ENCODE data around the gene LRRC56. TPM values are rescaled to one million over a fixed set of nuclear protein-coding genes. Genes with fewer than 3 reads are reported as not detected.

LRRC56 gene
- polyA plus RNA-seq, 2 of the 4 experiments (the other 2 are of a cell fraction), result 0.32 to 1.0 TPM

DNA sequence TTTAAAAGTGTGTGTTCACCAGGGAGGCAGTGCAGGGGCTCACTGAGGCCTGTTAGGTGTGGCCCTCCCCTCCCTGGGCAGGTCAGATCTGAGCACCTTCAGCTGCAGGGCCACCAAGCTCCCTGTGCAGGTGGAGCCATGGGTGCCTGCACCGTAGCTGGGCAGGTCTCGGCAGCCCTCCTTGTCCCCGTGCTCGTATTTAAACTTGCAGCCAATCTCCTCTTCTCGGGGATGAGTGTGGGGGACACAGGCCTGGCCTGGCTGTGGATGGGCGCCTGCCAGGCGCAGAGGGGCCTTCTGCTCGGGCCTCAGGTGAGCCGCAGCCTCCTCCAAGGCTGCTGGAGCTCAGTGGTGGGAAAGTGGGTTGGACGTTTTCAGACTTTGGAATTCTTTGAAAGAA, 58.1 kb downstream of the LRRC56 start:
- Histone ChIP-seq H3K27ac (no peak overlapping the region), H3K4me2 (no peak overlapping the region), H3K4me1 (peaks cover 7% of the 10 kb centered on the region; the same call in 2 of the 3 replicates), H3K9me3 (no peaks in the 10 kb centered on the region), H3K4me3 (no peak overlapping the region)
- WGBS (ENCODE audit: missing lambda C conversion rate), result 85% methylated on average over 10 of the region's 10 CpGs
- FAIRE-seq, result no peak
- ChIA-PET CTCF (interaction anchor here (2.3 kb wide), 1 partner anchor 77 kb away, joined by 5 read pairs; no protein-coding TSS in a partner anchor), POLR2A (no interaction called here)
- DNase-seq (ENCODE audit: low read depth in 1 of 2, low spot score in 1 of 2), result no peak
- no peak for TF ChIP-seq RAD21 (conservative IDR thresholded peaks at IDR 0.05 in 1 of 2, IDR thresholded peaks at IDR 0.05 in 1 of 2)
- no peak for TF ChIP-seq CHD2 (IDR thresholded peaks at IDR 0.05; ENCODE audit: low read length, partially characterized antibody)
- TF ChIP-seq CEBPB (IDR thresholded peaks at IDR 0.05), result no peak
- TF ChIP-seq, protein P1, sequence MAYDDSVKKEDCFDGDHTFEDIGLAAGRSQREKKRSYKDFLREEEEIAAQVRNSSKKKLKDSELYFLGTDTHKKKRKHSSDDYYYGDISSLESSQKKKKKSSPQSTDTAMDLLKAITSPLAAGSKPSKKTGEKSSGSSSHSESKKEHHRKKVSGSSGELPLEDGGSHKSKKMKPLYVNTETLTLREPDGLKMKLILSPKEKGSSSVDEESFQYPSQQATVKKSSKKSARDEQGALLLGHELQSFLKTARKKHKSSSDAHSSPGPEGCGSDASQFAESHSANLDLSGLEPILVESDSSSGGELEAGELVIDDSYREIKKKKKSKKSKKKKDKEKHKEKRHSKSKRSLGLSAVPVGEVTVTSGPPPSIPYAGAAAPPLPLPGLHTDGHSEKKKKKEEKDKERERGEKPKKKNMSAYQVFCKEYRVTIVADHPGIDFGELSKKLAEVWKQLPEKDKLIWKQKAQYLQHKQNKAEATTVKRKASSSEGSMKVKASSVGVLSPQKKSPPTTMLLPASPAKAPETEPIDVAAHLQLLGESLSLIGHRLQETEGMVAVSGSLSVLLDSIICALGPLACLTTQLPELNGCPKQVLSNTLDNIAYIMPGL (CRISPR knock-in tag; IDR thresholded peaks at IDR 0.05; ENCODE audit: borderline replicate concordance), result no peak
- TF ChIP-seq POLR2AphosphoS2 (conservative IDR thresholded peaks at IDR 0.05; ENCODE audit: low read length), result no peak
- no peak for TF ChIP-seq JUNB (IDR thresholded peaks at IDR 0.05)
- no peak for ATAC-seq

DNA sequence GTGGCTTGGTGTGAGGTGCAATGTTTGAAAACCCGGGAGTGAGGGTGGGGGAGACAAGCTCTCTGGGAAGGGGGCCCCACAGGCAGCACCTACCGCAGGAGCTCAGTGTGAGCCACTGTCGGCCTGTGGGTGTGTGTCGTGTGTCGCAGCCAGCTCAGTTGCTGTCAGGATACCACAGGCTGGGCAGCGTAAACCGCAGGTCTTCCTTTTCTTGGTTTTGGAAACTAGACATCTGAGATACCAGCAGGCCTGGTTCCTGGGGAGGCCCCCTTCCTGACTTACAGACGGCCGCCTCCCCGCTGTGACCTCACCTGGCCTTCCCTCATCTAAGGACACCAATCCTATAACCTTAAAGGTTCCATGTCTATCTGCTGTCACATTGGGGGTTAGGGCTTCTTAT, 59.0 kb downstream of the LRRC56 start:
- ChIA-PET CTCF (interaction anchor here (1.0 to 2.3 kb wide), 3 partner anchors 9 to 78 kb away, joined by 3 to 5 read pairs (median 3); no protein-coding TSS in a partner anchor), POLR2A (no interaction called here)
- no peak overlapping the region for H3K27ac ChIP-seq
- H3K9me3 ChIP-seq, result no peaks in the 10 kb centered on the region
- H3K4me2 ChIP-seq, result no peak overlapping the region
- DNase-seq (ENCODE audit: low read depth in 1 of 2, low spot score in 1 of 2) (no peak), ATAC-seq (no peak), FAIRE-seq (no peak)
- TF ChIP-seq SREBF2 (IDR thresholded peaks at IDR 0.05) (no peak), RNF2 (IDR thresholded peaks at IDR 0.05; ENCODE audit: borderline replicate concordance, low read depth) (no peak), EHMT2 (IDR thresholded peaks at IDR 0.05; ENCODE audit: low read depth) (no peak), ZFP36 (IDR thresholded peaks at IDR 0.05; ENCODE audit: borderline replicate concordance, partially characterized antibody) (no peak), MAZ (IDR thresholded peaks at IDR 0.05; ENCODE audit: borderline replicate concordance, low read depth, low read length) (no peak)
- TF ChIP-seq, protein P2, sequence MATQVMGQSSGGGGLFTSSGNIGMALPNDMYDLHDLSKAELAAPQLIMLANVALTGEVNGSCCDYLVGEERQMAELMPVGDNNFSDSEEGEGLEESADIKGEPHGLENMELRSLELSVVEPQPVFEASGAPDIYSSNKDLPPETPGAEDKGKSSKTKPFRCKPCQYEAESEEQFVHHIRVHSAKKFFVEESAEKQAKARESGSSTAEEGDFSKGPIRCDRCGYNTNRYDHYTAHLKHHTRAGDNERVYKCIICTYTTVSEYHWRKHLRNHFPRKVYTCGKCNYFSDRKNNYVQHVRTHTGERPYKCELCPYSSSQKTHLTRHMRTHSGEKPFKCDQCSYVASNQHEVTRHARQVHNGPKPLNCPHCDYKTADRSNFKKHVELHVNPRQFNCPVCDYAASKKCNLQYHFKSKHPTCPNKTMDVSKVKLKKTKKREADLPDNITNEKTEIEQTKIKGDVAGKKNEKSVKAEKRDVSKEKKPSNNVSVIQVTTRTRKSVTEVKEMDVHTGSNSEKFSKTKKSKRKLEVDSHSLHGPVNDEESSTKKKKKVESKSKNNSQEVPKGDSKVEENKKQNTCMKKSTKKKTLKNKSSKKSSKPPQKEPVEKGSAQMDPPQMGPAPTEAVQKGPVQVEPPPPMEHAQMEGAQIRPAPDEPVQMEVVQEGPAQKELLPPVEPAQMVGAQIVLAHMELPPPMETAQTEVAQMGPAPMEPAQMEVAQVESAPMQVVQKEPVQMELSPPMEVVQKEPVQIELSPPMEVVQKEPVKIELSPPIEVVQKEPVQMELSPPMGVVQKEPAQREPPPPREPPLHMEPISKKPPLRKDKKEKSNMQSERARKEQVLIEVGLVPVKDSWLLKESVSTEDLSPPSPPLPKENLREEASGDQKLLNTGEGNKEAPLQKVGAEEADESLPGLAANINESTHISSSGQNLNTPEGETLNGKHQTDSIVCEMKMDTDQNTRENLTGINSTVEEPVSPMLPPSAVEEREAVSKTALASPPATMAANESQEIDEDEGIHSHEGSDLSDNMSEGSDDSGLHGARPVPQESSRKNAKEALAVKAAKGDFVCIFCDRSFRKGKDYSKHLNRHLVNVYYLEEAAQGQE (IDR thresholded peaks at IDR 0.05), result no peak
- TF ChIP-seq, protein P3, sequence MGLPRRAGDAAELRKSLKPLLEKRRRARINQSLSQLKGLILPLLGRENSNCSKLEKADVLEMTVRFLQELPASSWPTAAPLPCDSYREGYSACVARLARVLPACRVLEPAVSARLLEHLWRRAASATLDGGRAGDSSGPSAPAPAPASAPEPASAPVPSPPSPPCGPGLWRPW (IDR thresholded peaks at IDR 0.05), result no peak
- TF ChIP-seq, protein P4, sequence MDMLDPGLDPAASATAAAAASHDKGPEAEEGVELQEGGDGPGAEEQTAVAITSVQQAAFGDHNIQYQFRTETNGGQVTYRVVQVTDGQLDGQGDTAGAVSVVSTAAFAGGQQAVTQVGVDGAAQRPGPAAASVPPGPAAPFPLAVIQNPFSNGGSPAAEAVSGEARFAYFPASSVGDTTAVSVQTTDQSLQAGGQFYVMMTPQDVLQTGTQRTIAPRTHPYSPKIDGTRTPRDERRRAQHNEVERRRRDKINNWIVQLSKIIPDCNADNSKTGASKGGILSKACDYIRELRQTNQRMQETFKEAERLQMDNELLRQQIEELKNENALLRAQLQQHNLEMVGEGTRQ (IDR thresholded peaks at IDR 0.05), result no peak
- TF ChIP-seq, protein P5, sequence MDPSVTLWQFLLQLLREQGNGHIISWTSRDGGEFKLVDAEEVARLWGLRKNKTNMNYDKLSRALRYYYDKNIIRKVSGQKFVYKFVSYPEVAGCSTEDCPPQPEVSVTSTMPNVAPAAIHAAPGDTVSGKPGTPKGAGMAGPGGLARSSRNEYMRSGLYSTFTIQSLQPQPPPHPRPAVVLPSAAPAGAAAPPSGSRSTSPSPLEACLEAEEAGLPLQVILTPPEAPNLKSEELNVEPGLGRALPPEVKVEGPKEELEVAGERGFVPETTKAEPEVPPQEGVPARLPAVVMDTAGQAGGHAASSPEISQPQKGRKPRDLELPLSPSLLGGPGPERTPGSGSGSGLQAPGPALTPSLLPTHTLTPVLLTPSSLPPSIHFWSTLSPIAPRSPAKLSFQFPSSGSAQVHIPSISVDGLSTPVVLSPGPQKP (IDR thresholded peaks at IDR 0.05; ENCODE audit: low read depth, low read length), result no peak
- no peak overlapping the region for H3K4me3 ChIP-seq
- 86% methylated on average over 10 of the region's 10 CpGs for WGBS (ENCODE audit: missing lambda C conversion rate)
- peaks cover 7% of the 10 kb centered on the region; the same call in 2 of the 3 replicates for H3K4me1 ChIP-seq
